SK-N-SH treated with all-trans-retinoic acid at 6 μM for 48 hours (cell line): ENCODE data around the gene FOXE1.

Experiments used
- ARNTL ChIP-seq: fragments of 450-650 bp; formaldehyde crosslinking; IDR thresholded peaks from 2 replicates; pipeline ENCODE4 v1.5.0; 2020; ENCODE audit warnings: low read depth, mild to moderate bottlenecking, moderate library complexity, borderline replicate concordance
- CREB5 ChIP-seq: fragments of 250-450 bp; sonication (Bioruptor Pico); IDR thresholded peaks from 2 replicates; pipeline ENCODE4 v1.5.1; 2020; ENCODE audit warnings: low read depth, mild to moderate bottlenecking, moderate library complexity
- CSDC2 ChIP-seq: fragments of 250-450 bp; sonication (Bioruptor Pico); IDR thresholded peaks from 2 replicates; pipeline ENCODE4 v1.5.0; 2020; ENCODE audit warnings: mild to moderate bottlenecking, moderate library complexity
- GLIS3 ChIP-seq: fragments of 250-450 bp; sonication (Bioruptor Pico); IDR thresholded peaks from 2 replicates; pipeline ENCODE4 v1.5.0; 2020; ENCODE audit warnings: mild to moderate bottlenecking, moderate library complexity
- RARB ChIP-seq: fragments of 250-450 bp; sonication (Bioruptor Pico); IDR thresholded peaks from 2 replicates; pipeline ENCODE4 v1.8.0; 2021; ENCODE audit warnings: mild to moderate bottlenecking, moderate library complexity
- SNAI2 ChIP-seq: fragments of 250-450 bp; sonication (Bioruptor Pico); IDR thresholded peaks from 2 replicates; pipeline ENCODE4 v1.5.0; 2020; ENCODE audit warnings: mild to moderate bottlenecking, moderate library complexity
- TCF4 ChIP-seq: fragments of 250-450 bp; sonication (Bioruptor Pico); IDR thresholded peaks from 2 replicates; pipeline ENCODE4 v1.8.0; 2021; ENCODE audit warnings: mild to moderate bottlenecking, moderate library complexity, borderline replicate concordance
- TOX ChIP-seq: fragments of 250-450 bp; sonication (Bioruptor Pico); IDR thresholded peaks from 2 replicates; pipeline ENCODE4 v1.8.0; 2021; ENCODE audit warnings: mild to moderate bottlenecking, moderate library complexity, borderline replicate concordance
- ZFP3 ChIP-seq: fragments of 250-450 bp; sonication (Bioruptor Pico); IDR thresholded peaks from 2 replicates; pipeline ENCODE4 v1.5.0; 2020; ENCODE audit warnings: mild to moderate bottlenecking, moderate library complexity
- ZFP30 ChIP-seq: fragments of 450-650 bp; formaldehyde crosslinking; IDR thresholded peaks from 2 replicates; pipeline ENCODE4 v1.5.0; 2022; ENCODE audit warnings: mild to moderate bottlenecking, moderate library complexity
- ZNF565 ChIP-seq: fragments of 450-650 bp; formaldehyde crosslinking; conservative IDR thresholded peaks from 2 replicates; pipeline ENCODE4 v1.5.0; 2020; ENCODE audit warnings: low read depth, mild to moderate bottlenecking, moderate library complexity
- TF ChIP-seq, protein P1 (sequence below): fragments of 250-450 bp; sonication (Bioruptor Pico); IDR thresholded peaks from 2 replicates; pipeline ENCODE4 v1.8.0; 2020; ENCODE audit warnings: mild to moderate bottlenecking, moderate library complexity, borderline replicate concordance
- TF ChIP-seq, protein P2 (sequence below): fragments of 250-450 bp; sonication (Bioruptor Pico); IDR thresholded peaks from 2 replicates; pipeline ENCODE4 v1.5.0; 2020; ENCODE audit warnings: mild to moderate bottlenecking, moderate library complexity
- TF ChIP-seq, protein P3 (sequence below): fragments of 250-450 bp; sonication (Bioruptor Pico); IDR thresholded peaks from 2 replicates; pipeline ENCODE4 v1.5.1; 2021; ENCODE audit warnings: mild to moderate bottlenecking, moderate library complexity

GRCh38 chr9:97904725-97905124 is 51.7 kb downstream of the FOXE1 start:
- TF ChIP-seq, protein P1, sequence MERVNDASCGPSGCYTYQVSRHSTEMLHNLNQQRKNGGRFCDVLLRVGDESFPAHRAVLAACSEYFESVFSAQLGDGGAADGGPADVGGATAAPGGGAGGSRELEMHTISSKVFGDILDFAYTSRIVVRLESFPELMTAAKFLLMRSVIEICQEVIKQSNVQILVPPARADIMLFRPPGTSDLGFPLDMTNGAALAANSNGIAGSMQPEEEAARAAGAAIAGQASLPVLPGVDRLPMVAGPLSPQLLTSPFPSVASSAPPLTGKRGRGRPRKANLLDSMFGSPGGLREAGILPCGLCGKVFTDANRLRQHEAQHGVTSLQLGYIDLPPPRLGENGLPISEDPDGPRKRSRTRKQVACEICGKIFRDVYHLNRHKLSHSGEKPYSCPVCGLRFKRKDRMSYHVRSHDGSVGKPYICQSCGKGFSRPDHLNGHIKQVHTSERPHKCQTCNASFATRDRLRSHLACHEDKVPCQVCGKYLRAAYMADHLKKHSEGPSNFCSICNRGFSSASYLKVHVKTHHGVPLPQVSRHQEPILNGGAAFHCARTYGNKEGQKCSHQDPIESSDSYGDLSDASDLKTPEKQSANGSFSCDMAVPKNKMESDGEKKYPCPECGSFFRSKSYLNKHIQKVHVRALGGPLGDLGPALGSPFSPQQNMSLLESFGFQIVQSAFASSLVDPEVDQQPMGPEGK (CRISPR knock-in tag), result no peak
- TF ChIP-seq ZFP30, result no peak
- TF ChIP-seq, protein P2, sequence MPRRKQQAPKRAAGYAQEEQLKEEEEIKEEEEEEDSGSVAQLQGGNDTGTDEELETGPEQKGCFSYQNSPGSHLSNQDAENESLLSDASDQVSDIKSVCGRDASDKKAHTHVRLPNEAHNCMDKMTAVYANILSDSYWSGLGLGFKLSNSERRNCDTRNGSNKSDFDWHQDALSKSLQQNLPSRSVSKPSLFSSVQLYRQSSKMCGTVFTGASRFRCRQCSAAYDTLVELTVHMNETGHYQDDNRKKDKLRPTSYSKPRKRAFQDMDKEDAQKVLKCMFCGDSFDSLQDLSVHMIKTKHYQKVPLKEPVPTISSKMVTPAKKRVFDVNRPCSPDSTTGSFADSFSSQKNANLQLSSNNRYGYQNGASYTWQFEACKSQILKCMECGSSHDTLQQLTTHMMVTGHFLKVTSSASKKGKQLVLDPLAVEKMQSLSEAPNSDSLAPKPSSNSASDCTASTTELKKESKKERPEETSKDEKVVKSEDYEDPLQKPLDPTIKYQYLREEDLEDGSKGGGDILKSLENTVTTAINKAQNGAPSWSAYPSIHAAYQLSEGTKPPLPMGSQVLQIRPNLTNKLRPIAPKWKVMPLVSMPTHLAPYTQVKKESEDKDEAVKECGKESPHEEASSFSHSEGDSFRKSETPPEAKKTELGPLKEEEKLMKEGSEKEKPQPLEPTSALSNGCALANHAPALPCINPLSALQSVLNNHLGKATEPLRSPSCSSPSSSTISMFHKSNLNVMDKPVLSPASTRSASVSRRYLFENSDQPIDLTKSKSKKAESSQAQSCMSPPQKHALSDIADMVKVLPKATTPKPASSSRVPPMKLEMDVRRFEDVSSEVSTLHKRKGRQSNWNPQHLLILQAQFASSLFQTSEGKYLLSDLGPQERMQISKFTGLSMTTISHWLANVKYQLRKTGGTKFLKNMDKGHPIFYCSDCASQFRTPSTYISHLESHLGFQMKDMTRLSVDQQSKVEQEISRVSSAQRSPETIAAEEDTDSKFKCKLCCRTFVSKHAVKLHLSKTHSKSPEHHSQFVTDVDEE, result no peak
- TF ChIP-seq ZFP3 (CRISPR knock-in tag), result no peak
- no peak for TF ChIP-seq TOX (CRISPR knock-in tag)
- no peak for TF ChIP-seq SNAI2
- no peak for TF ChIP-seq CREB5 (CRISPR knock-in tag)
- no peak for TF ChIP-seq ZNF565 (CRISPR knock-in tag)
- TF ChIP-seq ARNTL (CRISPR knock-in tag), result no peak
- TF ChIP-seq GLIS3 (CRISPR knock-in tag), result no peak
- TF ChIP-seq CSDC2 (CRISPR knock-in tag), result no peak
- TF ChIP-seq TCF4 (CRISPR knock-in tag), result no peak
- TF ChIP-seq, protein P3, sequence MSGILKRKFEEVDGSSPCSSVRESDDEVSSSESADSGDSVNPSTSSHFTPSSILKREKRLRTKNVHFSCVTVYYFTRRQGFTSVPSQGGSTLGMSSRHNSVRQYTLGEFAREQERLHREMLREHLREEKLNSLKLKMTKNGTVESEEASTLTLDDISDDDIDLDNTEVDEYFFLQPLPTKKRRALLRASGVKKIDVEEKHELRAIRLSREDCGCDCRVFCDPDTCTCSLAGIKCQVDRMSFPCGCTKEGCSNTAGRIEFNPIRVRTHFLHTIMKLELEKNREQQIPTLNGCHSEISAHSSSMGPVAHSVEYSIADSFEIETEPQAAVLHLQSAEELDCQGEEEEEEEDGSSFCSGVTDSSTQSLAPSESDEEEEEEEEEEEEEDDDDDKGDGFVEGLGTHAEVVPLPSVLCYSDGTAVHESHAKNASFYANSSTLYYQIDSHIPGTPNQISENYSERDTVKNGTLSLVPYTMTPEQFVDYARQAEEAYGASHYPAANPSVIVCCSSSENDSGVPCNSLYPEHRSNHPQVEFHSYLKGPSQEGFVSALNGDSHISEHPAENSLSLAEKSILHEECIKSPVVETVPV (CRISPR knock-in tag), result no peak
- TF ChIP-seq RARB, result no peak
